K562 (cell line): ENCODE measurements around the gene AMBRA1. TPM values are rescaled to one million over a fixed set of nuclear protein-coding genes. Genes with fewer than 3 reads are reported as not detected.

Experiments used
- ATAC-seq: fragments of 200-7000 bp; cut with Tn5 transposase; 3 replicates; pipeline ENCODE4 v1.9.1; 2020; ENCODE audit warnings: moderate library complexity
- BruUV-seq: library from RNA; stranded (reverse); fragments of 400-500 nt; replicated peaks from 2 replicates; lab custom pipeline; 2021; lab: Mats Ljungman, UMichigan
- CTCF ChIA-PET: fragments of 300-600 bp; formaldehyde crosslinking; extraction: SDS; loops from one replicate; lab custom pipeline; 2021; ENCODE audit warnings: low intra/inter-chr PET ratio; lab: Yijun Ruan, JAX
- POLR2A ChIA-PET: fragments of 300-600, 350-650 bp; sonication (Branson Sonifier 250); formaldehyde crosslinking; extraction: SDS; loops from one replicate; lab custom pipeline; 2021; ENCODE audit warnings: antibody characterized with exemption, inconsistent platforms; lab: Yijun Ruan, JAX
- DNase-seq, 4 experiments: peaks; one replicate each; pipeline versions ENCODE4 v3.0.0 to v3.0.0-alpha.2; 2011 to 2018; ENCODE audit warnings: low spot score in 3 of 4, mixed read lengths in 3 of 4; ENCODE audit errors: extremely low read depth in 1 of 4
- FAIRE-seq: peaks from 2 replicates; lab custom pipeline; 2011; peaks lifted over from hg19 to GRCh38; lab: Jason Lieb, UNC
- H2AFZ ChIP-seq: 2 replicates; pipeline ENCODE4 v1.6.0; 2011; ENCODE audit warnings: low read depth, low read length, control low read depth, inconsistent platforms
- H3K27ac ChIP-seq: fragments of 200-600 bp; 3 replicates; pipeline ENCODE4 v1.8.0; 2011; ENCODE audit warnings: low read depth, mild to moderate bottlenecking, control low read depth, inconsistent platforms, low read length, moderate library complexity, mixed read lengths; ENCODE audit errors: extremely low read depth
- H3K27me3 ChIP-seq, 2 experiments: fragments of 300-600 bp in 1 of 2; 2 replicates in 1 of 2; 3 replicates in 1 of 2; pipeline versions ENCODE4 v1.6.0 to v1.8.0; 2011; ENCODE audit warnings: inconsistent platforms in 2 of 2, low read length in 2 of 2, mild to moderate bottlenecking in 1 of 2, mixed read lengths in 1 of 2, moderate library complexity in 1 of 2; ENCODE audit not compliant: control insufficient read depth in 2 of 2, insufficient read depth in 2 of 2
- H3K36me3 ChIP-seq: fragments of 300-600 bp; 3 replicates; pipeline ENCODE4 v1.8.0; 2011; ENCODE audit warnings: mild to moderate bottlenecking, low read length, inconsistent platforms; ENCODE audit not compliant: control insufficient read depth, insufficient read depth
- H3K4me1 ChIP-seq, 2 experiments: fragments of 200-600 bp in 1 of 2; replicated peaks in 1 of 2; 2 replicates in 1 of 2; 3 replicates in 1 of 2; pipeline versions ENCODE4 v1.5.1 to v1.8.0; 2011; ENCODE audit warnings: inconsistent platforms in 2 of 2, low read length in 2 of 2, mild to moderate bottlenecking in 1 of 2, mixed read lengths in 1 of 2, moderate library complexity in 1 of 2; ENCODE audit not compliant: control insufficient read depth in 2 of 2, insufficient read depth in 2 of 2
- H3K4me2 ChIP-seq: 2 replicates; pipeline ENCODE4 v1.6.1; 2011; ENCODE audit warnings: low read length, control low read depth, inconsistent platforms, mixed read lengths; ENCODE audit not compliant: insufficient read depth
- H3K4me3 ChIP-seq: fragments of 200-600 bp; sonication (generic), shearing (Covaris generic); 2 replicates; pipeline ENCODE4 v1.5.1; 2016; ENCODE audit warnings: control low read depth, inconsistent platforms
- H3K79me2 ChIP-seq: fragments of 200-600 bp; 3 replicates; pipeline ENCODE4 v1.8.0; 2011; ENCODE audit warnings: low read length, inconsistent platforms; ENCODE audit not compliant: control insufficient read depth, insufficient read depth
- H3K9ac ChIP-seq, 2 experiments: 2 replicates each; pipeline versions ENCODE4 v1.6.0 to v1.6.1; 2011; ENCODE audit warnings: low read depth in 2 of 2, low read length in 2 of 2, control low read depth in 1 of 2, inconsistent platforms in 1 of 2, mild to moderate bottlenecking in 1 of 2, mixed read lengths in 1 of 2; ENCODE audit not compliant: insufficient read depth in 1 of 2
- H3K9me1 ChIP-seq: one replicate; pipeline ENCODE4 v1.6.0; 2011; ENCODE audit warnings: inconsistent platforms, mild to moderate bottlenecking, low read length, moderate library complexity; ENCODE audit not compliant: control insufficient read depth, insufficient read depth
- H3K9me3 ChIP-seq: replicated peaks from 2 replicates; pipeline ENCODE4 v1.5.1; 2011; ENCODE audit warnings: low read depth, low read length, inconsistent platforms; ENCODE audit not compliant: control insufficient read depth, insufficient read depth
- H4K20me1 ChIP-seq: replicated peaks from 2 replicates; pipeline ENCODE4 v1.6.1; 2011; ENCODE audit warnings: low read length, inconsistent platforms, mixed read lengths; ENCODE audit not compliant: control insufficient read depth, insufficient read depth
- CEBPB ChIP-seq: fragments of 450-650 bp; IDR thresholded peaks from 2 replicates; pipeline ENCODE4 v1.6.1; 2016; ENCODE audit warnings: missing genetic modification characterization, missing compliant biosample characterization
- CEBPG ChIP-seq, 3 experiments: fragments of 200-800 bp in 1 of 3; sonication (Bioruptor generic) in 1 of 3; sonication (generic) in 1 of 3; formaldehyde crosslinking in 1 of 3; IDR thresholded peaks in 2 of 3; conservative IDR thresholded peaks in 1 of 3; 2 replicates each; pipeline versions ENCODE4 v1.6.1 to v1.8.0; 2016 to 2022; ENCODE audit warnings: missing compliant biosample characterization in 2 of 3, missing genetic modification characterization in 2 of 3, mild to moderate bottlenecking in 1 of 3, missing genetic modification reagents in 1 of 3
- ZNF384 ChIP-seq: IDR thresholded peaks from 2 replicates; pipeline ENCODE4 v1.6.1; 2012; ENCODE audit warnings: low read depth, low read length, improper control_type of control experiment
- WGBS: fragments of 100-300 bp; shearing (Covaris generic); methylation state at CpG from one replicate; pipeline ENCODE4 v1.1.6; 2016; ENCODE audit warnings: low coverage, mixed read lengths; ENCODE audit not compliant: insufficient coverage; ENCODE audit errors: missing lambda C conversion rate; 5-methylcytosine and 5-hydroxymethylcytosine counted together
- in situ Hi-C: fragments of 300-500 bp; cut with MboI; formaldehyde crosslinking; loops from 4 replicates; pipeline ENCODE4 v1.15.0; 2018; ENCODE audit warnings: inconsistent platforms, mixed read lengths
- intact Hi-C: fragments of 100-400 bp; cut with micrococcal nuclease; formaldehyde crosslinking; loops from 2 replicates; pipeline ENCODE4 v1.14.2; 2022
- polyA plus RNA-seq, 8 experiments: library from polyadenylated mRNA; depleted of rRNA in 4 of 8; stranded (reverse) in 5 of 8; unstranded in 3 of 8; fragments of >200 nt; fragmentation: Nextera tagmentation in 2 of 8; fragmentation: Illumina TruSeq in 1 of 8; extraction: Ambion mirVana in 2 of 8; extraction: Trizol in 1 of 8; gene quantifications; 2 replicates each; pipeline versions ENCODE4 v1.2.1 to v1.2.3, GENCODE V29; 2011 to 2014; ENCODE audit warnings: inconsistent platforms in 1 of 8, missing spikeins in 1 of 8
- total RNA-seq, 7 experiments: library from RNA; depleted of rRNA in 6 of 7; stranded (reverse); fragments of >200 nt in 6 of 7; fragmentation: Illumina TruSeq in 2 of 7; extraction: Trizol in 2 of 7; gene quantifications; 2 replicates each; pipeline versions ENCODE4 v1.2.1 to v1.2.3, GENCODE V29; 2011 to 2021; ENCODE audit warnings: low replicate concordance in 1 of 7
- TF ChIP-seq, protein P1 (sequence below): fragments of 200-800 bp; sonication (Bioruptor generic); IDR thresholded peaks from 2 replicates; pipeline ENCODE4 v1.6.1; 2017; ENCODE audit warnings: missing genetic modification characterization, missing compliant biosample characterization

The AMBRA1 gene
- total and polyA plus RNA-seq, 9 of the 15 experiments (the other 6 are each of a cell fraction or from before 2014, with no cell fraction given) = 0.15 to 24.5 (median 13.0) TPM

DNA sequence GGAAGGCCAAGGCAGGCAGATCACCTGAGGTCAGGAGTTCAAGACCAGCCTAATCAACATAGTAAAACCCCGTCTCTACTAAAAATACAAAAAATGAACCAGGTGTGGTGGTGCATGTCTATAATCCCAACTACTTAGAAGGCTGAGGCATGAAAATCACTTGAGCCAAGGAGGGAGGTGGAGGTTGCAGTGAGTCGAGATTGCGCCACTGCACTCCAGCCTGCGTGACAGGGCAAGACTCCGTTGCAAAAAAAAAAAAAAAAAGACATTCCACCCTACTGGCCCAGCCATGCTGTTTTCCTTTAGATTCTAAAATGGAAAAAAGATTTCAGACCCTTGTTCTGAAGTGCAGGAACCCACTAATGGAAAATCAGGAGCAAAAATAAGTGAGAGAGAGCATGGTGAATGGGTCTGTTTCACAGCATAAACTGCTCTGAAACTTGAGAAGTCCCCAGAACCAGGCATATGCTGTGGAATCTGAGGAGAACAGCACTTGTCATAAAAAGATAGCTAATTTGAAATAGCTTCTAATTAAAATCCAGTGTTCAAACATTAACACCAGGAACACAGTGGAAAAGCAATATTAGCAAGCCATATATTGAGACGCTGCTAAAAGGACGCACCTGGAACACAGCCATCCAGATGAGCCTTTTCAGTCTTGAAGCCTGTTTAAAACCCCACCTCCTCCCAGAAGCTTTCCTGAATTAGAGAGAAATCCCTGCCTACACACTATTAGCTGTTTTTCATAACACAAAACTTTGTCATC, 136.0 kb downstream of the AMBRA1 start:
- no peak for DNase-seq
- TF ChIP-seq ZNF384 (0 out of 2 replicates have a peak, but pooled peaks have one; percentile 42), CEBPB (peak; percentile 84), CEBPG (CRISPR knock-in tag; IDR thresholded peaks at IDR 0.05) (no peak), CEBPG (tag; conservative IDR thresholded peaks at IDR 0.05 in 1 of 2, IDR thresholded peaks at IDR 0.05 in 1 of 2) (peak in 1 of 2 experiments; percentile 43; a peak in 2 of 4 replicates)
- TF ChIP-seq, protein P1, sequence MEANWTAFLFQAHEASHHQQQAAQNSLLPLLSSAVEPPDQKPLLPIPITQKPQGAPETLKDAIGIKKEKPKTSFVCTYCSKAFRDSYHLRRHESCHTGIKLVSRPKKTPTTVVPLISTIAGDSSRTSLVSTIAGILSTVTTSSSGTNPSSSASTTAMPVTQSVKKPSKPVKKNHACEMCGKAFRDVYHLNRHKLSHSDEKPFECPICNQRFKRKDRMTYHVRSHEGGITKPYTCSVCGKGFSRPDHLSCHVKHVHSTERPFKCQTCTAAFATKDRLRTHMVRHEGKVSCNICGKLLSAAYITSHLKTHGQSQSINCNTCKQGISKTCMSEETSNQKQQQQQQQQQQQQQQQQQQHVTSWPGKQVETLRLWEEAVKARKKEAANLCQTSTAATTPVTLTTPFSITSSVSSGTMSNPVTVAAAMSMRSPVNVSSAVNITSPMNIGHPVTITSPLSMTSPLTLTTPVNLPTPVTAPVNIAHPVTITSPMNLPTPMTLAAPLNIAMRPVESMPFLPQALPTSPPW = no peak
- Histone ChIP-seq H3K4me1 (peaks cover 0 to 4% of the 10 kb centered on the region in 2 experiments; a peak in 3 of 5 replicates), H2AFZ (no peak overlapping the region), H3K9ac (no peak overlapping the region), H4K20me1 (no peaks in the 10 kb centered on the region; the same call in 1 of the 2 replicates), H3K9me3 (no peaks in the 10 kb centered on the region), H3K4me3 (no peak overlapping the region), H3K27ac (no peak overlapping the region), H3K36me3 (no peaks in the 10 kb centered on the region), H3K4me2 (no peak overlapping the region), H3K79me2 (no peaks in the 10 kb centered on the region), H3K9me1 (no peaks in the 10 kb centered on the region), H3K27me3 (no peaks in the 10 kb centered on the region)
- POLR2A ChIA-PET = interaction anchor here (1.1 kb wide), 1 partner anchor 8 kb away, joined by 3 read pairs; no protein-coding TSS in a partner anchor
- no peak for FAIRE-seq
- intact Hi-C loops (no loop called here), in situ Hi-C loops (no loop called here)
- no TSS peak for BruUV-seq
- ATAC-seq = peak; percentile 39; the same call in 2 of the 3 replicates
- 81% methylated on average over 6 of the region's 7 CpGs for WGBS
- CTCF ChIA-PET = no interaction called here
